Stomach (tissue), 4 donors: ENCODE results near the gene GPR180.
"Not testable (repeated sequence)": the region's sequence is repeated elsewhere in the genome, so short reads cannot be mapped to it uniquely, and the experiment has no call there.

Source experiments
- EP300 ChIP-seq: sonication (generic); formaldehyde crosslinking; IDR thresholded peaks from one replicate; pipeline ENCODE4 v1.6.1; 2017; ENCODE audit warnings: antibody characterized with exemption
- POLR2A ChIP-seq, 4 donors: fragments of 450-650 bp; IDR thresholded peaks; one replicate each; pipeline ENCODE4 v1.6.1; 2016; ENCODE audit warnings: antibody characterized with exemption in 4 of 4, control low read depth in 2 of 4, mild to moderate bottlenecking in 1 of 4, moderate library complexity in 1 of 4
- POLR2AphosphoS5 ChIP-seq, 3 donors: sonication (generic); formaldehyde crosslinking; IDR thresholded peaks; one replicate each; pipeline ENCODE4 v1.6.1; 2016; ENCODE audit warnings: antibody characterized with exemption in 3 of 3
- TF ChIP-seq, protein P1 (sequence below), 7 experiments: fragments of 450-650 bp in 4 of 7; fragments of 200-600 bp in 3 of 7; sonication (generic) in 3 of 7; IDR thresholded peaks; one replicate each; pipeline ENCODE4 v1.5.1; 2016 to 2019; ENCODE audit warnings: antibody characterized with exemption in 7 of 7, control low read depth in 2 of 7, mild to moderate bottlenecking in 1 of 7

DNA sequence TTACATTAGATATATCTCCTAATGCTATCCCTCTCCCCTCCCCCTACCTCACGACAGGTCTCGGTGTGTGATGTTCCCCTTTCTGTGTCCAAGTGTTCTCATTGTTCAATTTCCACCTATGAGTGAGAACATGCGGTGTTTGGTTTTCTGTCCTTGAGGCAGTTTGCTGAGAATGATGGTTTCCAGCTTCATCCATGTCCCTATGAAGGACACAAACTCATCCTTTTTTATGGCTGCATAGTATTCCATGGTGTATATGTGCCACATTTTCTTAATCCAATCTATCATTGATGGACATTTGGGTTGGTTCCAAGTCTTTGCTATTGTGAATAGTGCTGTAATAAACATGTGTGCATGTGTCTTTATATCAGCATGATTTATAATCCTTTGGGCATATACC is 36.0 kb downstream of the GPR180 start:
- TF ChIP-seq, protein P1, sequence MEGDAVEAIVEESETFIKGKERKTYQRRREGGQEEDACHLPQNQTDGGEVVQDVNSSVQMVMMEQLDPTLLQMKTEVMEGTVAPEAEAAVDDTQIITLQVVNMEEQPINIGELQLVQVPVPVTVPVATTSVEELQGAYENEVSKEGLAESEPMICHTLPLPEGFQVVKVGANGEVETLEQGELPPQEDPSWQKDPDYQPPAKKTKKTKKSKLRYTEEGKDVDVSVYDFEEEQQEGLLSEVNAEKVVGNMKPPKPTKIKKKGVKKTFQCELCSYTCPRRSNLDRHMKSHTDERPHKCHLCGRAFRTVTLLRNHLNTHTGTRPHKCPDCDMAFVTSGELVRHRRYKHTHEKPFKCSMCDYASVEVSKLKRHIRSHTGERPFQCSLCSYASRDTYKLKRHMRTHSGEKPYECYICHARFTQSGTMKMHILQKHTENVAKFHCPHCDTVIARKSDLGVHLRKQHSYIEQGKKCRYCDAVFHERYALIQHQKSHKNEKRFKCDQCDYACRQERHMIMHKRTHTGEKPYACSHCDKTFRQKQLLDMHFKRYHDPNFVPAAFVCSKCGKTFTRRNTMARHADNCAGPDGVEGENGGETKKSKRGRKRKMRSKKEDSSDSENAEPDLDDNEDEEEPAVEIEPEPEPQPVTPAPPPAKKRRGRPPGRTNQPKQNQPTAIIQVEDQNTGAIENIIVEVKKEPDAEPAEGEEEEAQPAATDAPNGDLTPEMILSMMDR (IDR thresholded peaks at IDR 0.05): not testable (repeated sequence)
- not testable (repeated sequence) for TF ChIP-seq POLR2AphosphoS5 (IDR thresholded peaks at IDR 0.05); POLR2A (IDR thresholded peaks at IDR 0.05); EP300
